Measurements from ENCODE around the gene PRR5L.

DNA sequence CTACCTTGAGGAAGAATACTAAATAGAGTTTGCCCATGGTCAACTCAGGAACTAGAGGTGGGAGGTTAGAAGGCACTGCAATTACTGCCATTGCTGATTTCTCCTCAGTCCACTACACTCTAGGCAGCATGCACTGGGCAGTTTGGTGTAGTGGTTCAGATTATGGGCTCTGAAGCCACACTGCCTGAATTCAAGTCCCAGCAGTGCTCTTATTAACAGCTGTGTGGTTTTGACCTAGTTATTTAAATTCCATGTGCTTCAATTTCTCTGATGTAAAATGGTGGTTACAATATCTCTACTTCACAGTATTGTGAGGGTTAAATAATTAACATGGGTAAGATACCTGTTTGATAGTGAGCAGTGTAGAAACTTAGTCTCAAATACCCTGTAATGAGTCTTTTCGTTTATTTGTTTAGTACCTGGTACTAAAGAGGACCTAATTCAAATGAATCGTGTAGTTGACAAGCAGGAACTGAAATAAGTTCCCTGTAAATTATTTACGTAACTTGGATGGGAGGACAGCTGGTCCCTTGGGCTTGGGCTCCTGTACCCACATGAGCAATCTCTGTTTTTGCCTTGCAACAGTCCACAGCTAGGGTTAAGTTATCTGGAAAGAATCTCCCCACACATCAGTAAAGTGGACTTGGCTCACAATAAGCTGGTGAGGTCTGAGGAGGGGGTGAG lies 17.8 kb downstream of the PRR5L start:
- TF ChIP-seq, protein P1, sequence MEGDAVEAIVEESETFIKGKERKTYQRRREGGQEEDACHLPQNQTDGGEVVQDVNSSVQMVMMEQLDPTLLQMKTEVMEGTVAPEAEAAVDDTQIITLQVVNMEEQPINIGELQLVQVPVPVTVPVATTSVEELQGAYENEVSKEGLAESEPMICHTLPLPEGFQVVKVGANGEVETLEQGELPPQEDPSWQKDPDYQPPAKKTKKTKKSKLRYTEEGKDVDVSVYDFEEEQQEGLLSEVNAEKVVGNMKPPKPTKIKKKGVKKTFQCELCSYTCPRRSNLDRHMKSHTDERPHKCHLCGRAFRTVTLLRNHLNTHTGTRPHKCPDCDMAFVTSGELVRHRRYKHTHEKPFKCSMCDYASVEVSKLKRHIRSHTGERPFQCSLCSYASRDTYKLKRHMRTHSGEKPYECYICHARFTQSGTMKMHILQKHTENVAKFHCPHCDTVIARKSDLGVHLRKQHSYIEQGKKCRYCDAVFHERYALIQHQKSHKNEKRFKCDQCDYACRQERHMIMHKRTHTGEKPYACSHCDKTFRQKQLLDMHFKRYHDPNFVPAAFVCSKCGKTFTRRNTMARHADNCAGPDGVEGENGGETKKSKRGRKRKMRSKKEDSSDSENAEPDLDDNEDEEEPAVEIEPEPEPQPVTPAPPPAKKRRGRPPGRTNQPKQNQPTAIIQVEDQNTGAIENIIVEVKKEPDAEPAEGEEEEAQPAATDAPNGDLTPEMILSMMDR (IDR thresholded peaks at IDR 0.05), result no peak
- no peak for TF ChIP-seq EZH2 (IDR thresholded peaks at IDR 0.05)

Data from neural progenitor cell (in vitro differentiated cells).